ENCODE measurements around the gene ESYT1. TPM values are rescaled to one million over a fixed set of nuclear protein-coding genes. Genes with fewer than 3 reads are reported as not detected.
A peak's percentile ranks its signal among the peaks of the same experiment; 100 is the strongest.

ESYT1 gene
- total RNA-seq, 3 donors from 2014 or later = 44.9 to 75.7 (median 52.0) TPM

DNA sequence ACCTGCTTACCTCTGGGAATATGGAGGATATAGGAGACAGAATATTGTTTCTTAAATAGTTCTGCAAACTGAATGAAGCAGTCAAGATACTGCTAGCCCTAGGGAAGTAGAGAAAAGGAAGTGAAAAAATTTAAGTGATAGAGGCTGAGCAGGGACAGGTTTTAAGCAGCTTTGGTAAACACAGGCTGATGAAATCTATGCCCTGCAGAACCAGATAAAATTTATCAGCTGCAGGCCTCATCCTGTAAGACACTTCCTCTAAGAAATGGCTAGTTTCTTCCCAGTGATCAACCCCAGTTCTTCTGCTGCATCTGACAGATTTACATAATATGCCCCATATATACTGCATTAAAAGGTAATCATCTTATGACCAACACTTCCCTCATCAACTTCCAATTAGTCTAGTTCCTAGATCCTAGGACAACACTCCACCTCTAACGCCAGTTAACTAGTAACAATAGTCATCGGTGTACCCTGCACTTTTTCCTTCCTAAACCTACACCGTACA lies 1.3 kb upstream of the ESYT1 start:
- H3K4me3 ChIP-seq = no peak overlapping the region
- ATAC-seq = no peak
- DNase-seq = no peak
- no peaks in the 10 kb centered on the region for H3K9me3 ChIP-seq
- no peak for TF ChIP-seq CTCF (IDR thresholded peaks at IDR 0.05)
- peaks cover 22% of the 10 kb centered on the region for H3K4me1 ChIP-seq (ENCODE audit: low read depth)
- intact Hi-C loops (cut with DNase I, micrococcal nuclease) = loop anchor here in 1 of 2 donors (10.0 kb wide), 1 partner anchor 58 kb away; the partner anchor contains the start of gene SMARCC2
- H3K36me3 ChIP-seq (ENCODE audit: low read depth) = peaks cover 5% of the 10 kb centered on the region

DNA sequence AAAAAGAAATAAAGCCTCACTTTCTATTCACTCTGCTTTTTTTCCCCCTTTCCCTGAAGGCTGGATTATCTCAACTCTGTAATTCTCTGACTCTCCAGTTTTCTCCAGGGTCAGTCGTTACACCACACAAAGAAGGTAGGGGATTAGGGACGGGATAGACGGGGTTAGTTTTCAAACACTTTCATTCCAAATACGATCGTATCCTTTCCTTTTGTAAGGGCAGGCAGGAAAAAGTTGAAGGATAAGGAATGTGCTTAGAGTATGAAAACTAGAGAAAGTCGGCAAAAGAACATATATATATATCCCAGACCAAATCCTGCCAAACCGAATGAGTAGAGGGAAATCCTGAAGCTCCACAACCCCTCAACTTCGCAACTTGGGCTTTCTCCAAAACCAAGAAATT lies 581 bp upstream of the ESYT1 start:
- peak overlapping the region; percentile 49 for H3K4me3 ChIP-seq
- no peak for TF ChIP-seq CTCF (IDR thresholded peaks at IDR 0.05)
- H3K9me3 ChIP-seq = no peaks in the 10 kb centered on the region
- no peak for DNase-seq
- H3K36me3 ChIP-seq (ENCODE audit: low read depth) = peaks cover 5% of the 10 kb centered on the region
- intact Hi-C loops (cut with DNase I, micrococcal nuclease) = loop anchor here in 1 of 2 donors (10.0 kb wide), 1 partner anchor 57 kb away; the partner anchor contains the start of gene SMARCC2
- H3K4me1 ChIP-seq (ENCODE audit: low read depth) = peaks cover 22% of the 10 kb centered on the region
- no peak for ATAC-seq

GRCh38 chr12:56128670-56129205 lies 671 bp downstream of the ESYT1 start:
- H3K4me1 ChIP-seq (ENCODE audit: low read depth) = peaks cover 22% of the 10 kb centered on the region
- H3K9me3 ChIP-seq = no peaks in the 10 kb centered on the region
- no peak for TF ChIP-seq CTCF (IDR thresholded peaks at IDR 0.05)
- intact Hi-C loops (cut with DNase I, micrococcal nuclease) = loop anchor here in 1 of 2 donors (10.0 kb wide), 1 partner anchor 56 kb away; the partner anchor contains the start of gene SMARCC2
- ATAC-seq (peak; percentile 3), DNase-seq (peak; percentile 41 to 66 (median 65))
- peaks cover 5% of the 10 kb centered on the region for H3K36me3 ChIP-seq (ENCODE audit: low read depth)
- peak overlapping the region; percentile 49 for H3K4me3 ChIP-seq

- ATAC-seq (peak; percentile 48), DNase-seq (peak; percentile 73 to 92 (median 82))
- Histone ChIP-seq H3K4me1 (ENCODE audit: low read depth) (peaks cover 22% of the 10 kb centered on the region), H3K36me3 (ENCODE audit: low read depth) (peaks cover 5% of the 10 kb centered on the region), H3K4me3 (peak overlapping the region; percentile 49), H3K9me3 (no peaks in the 10 kb centered on the region)
- intact Hi-C loops (cut with DNase I, micrococcal nuclease) = loop anchor here in 1 of 2 donors (10.0 kb wide), 1 partner anchor 55 kb away; the partner anchor contains the start of gene SMARCC2
- no peak for TF ChIP-seq CTCF (IDR thresholded peaks at IDR 0.05)
Measured at GRCh38 chr12:56129206-56129941, 1.3 kb downstream of the ESYT1 start.

DNA sequence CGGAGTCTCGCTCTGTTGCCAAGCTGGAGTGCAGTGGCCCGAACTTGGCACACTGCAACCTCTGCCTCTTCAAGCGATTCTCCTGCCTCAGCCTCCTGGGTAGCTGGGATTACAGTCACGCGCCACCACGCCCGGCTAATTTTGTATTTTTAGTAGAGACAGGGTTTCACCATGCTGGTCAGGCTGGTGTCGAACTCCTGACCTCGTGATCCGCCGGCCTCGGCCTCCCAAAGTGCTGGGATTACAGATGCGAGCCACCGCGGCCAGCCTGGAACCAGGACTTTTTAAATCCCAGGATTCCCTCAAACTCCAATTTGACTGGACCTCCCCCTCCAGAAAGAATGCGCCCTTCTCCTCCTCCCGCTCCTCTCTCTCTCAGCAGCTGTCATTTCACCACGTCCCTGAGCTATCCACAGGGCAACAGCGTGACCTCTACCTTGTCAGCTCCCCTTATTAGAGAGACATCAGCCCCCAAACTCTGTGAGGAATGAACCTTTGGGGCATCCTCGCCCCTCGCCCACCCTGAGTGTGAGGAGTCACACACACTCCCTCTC lies 2.0 kb downstream of the ESYT1 start:
- peaks cover 22% of the 10 kb centered on the region for H3K4me1 ChIP-seq (ENCODE audit: low read depth)
- intact Hi-C loops (cut with DNase I, micrococcal nuclease) = loop anchor here in 1 of 2 donors (10.0 kb wide), 1 partner anchor 55 kb away; the partner anchor contains the start of gene SMARCC2
- H3K36me3 ChIP-seq (ENCODE audit: low read depth) = peaks cover 5% of the 10 kb centered on the region
- no peak for TF ChIP-seq CTCF (IDR thresholded peaks at IDR 0.05)
- no peaks in the 10 kb centered on the region for H3K9me3 ChIP-seq
- peak in 2 of 3 donors; percentile 43 to 52 for DNase-seq
- H3K4me3 ChIP-seq = no peak overlapping the region
- no peak for ATAC-seq

Data from mucosa of descending colon (tissue), 3 donors.